HepG2 (cell line): Measurements from ENCODE around the gene TSHZ2. TPM values are rescaled to one million over a fixed set of nuclear protein-coding genes. Genes with fewer than 3 reads are reported as not detected.

ENCODE experiments used
- ATAC-seq: fragments of 200-7000 bp; cut with Tn5 transposase; 3 replicates; pipeline ENCODE4 v1.9.1; 2020; ENCODE audit warnings: mild to moderate bottlenecking, moderate library complexity
- BruUV-seq: library from RNA; stranded (reverse); fragments of 400-500 nt; replicated peaks from 2 replicates; lab custom pipeline; 2021; lab: Mats Ljungman, UMichigan
- CTCF ChIA-PET: fragments of 300-600 bp; formaldehyde crosslinking; extraction: SDS; loops from one replicate; lab custom pipeline; 2021; ENCODE audit warnings: low total read pairs, inconsistent platforms, low intra/inter-chr PET ratio; lab: Yijun Ruan, JAX
- POLR2A ChIA-PET: fragments of 350-600 bp; sonication (Branson Sonifier 250); formaldehyde crosslinking; loops from one replicate; lab custom pipeline; 2020; ENCODE audit warnings: antibody characterized with exemption, inconsistent platforms; lab: Yijun Ruan, JAX
- DNase-seq: peaks from one replicate; pipeline ENCODE4 v3.0.0-alpha.2; 2015; ENCODE audit warnings: low spot score
- FAIRE-seq: peaks from 3 replicates; lab custom pipeline; 2011; peaks lifted over from hg19 to GRCh38; lab: Jason Lieb, UNC
- H2AFZ ChIP-seq: one replicate; pipeline ENCODE4 v1.6.1; 2011; ENCODE audit warnings: low read length, inconsistent platforms
- H3K27ac ChIP-seq: fragments of 300-600 bp; 3 replicates; pipeline ENCODE4 v1.8.0; 2011; ENCODE audit warnings: mixed run types, mild to moderate bottlenecking, mixed read lengths, low read length, inconsistent platforms; ENCODE audit not compliant: insufficient read depth; ENCODE audit errors: extremely low read length
- H3K27me3 ChIP-seq, 2 experiments: fragments of 200-600 bp in 1 of 2; 2 replicates in 1 of 2; 3 replicates in 1 of 2; pipeline versions ENCODE4 v1.6.0 to v1.8.0; 2011; ENCODE audit warnings: low read length in 2 of 2, mild to moderate bottlenecking in 2 of 2, moderate library complexity in 2 of 2, inconsistent platforms in 1 of 2; ENCODE audit not compliant: insufficient read depth in 2 of 2, control insufficient read depth in 1 of 2
- H3K36me3 ChIP-seq, 2 experiments: fragments of 200-600 bp in 1 of 2; replicated peaks in 1 of 2; 2 replicates in 1 of 2; 3 replicates in 1 of 2; pipeline versions ENCODE4 v1.5.1 to v1.8.0; 2011; ENCODE audit warnings: low read length in 2 of 2, inconsistent platforms in 1 of 2; ENCODE audit not compliant: insufficient read depth in 2 of 2, control insufficient read depth in 1 of 2
- H3K4me1 ChIP-seq: 2 replicates; pipeline ENCODE4 v1.5.1; 2012; ENCODE audit warnings: low read length, inconsistent platforms; ENCODE audit not compliant: insufficient read depth
- H3K4me2 ChIP-seq: 2 replicates; pipeline ENCODE4 v1.6.0; 2011; ENCODE audit warnings: low read depth, low read length, inconsistent platforms
- H3K4me3 ChIP-seq, 3 experiments: fragments of 200-600 bp in 1 of 3; sonication (generic), shearing (Covaris generic) in 1 of 3; replicated peaks in 1 of 3; 2 replicates each; pipeline ENCODE4 v1.5.1; 2011 to 2016; ENCODE audit warnings: low read length in 3 of 3, inconsistent platforms in 2 of 3, low read depth in 2 of 3, mild to moderate bottlenecking in 2 of 3, control low read depth in 1 of 3, mixed read lengths in 1 of 3; ENCODE audit not compliant: insufficient read depth in 1 of 3
- H3K79me2 ChIP-seq: one replicate; pipeline ENCODE4 v1.6.1; 2011; ENCODE audit warnings: low read length, inconsistent platforms; ENCODE audit not compliant: insufficient read depth
- H3K9ac ChIP-seq: 2 replicates; pipeline ENCODE4 v1.6.0; 2011; ENCODE audit warnings: mild to moderate bottlenecking, low read depth, low read length, inconsistent platforms; ENCODE audit not compliant: insufficient read depth
- H3K9me3 ChIP-seq: 2 replicates; pipeline ENCODE4 v1.5.1; 2012; ENCODE audit warnings: mild to moderate bottlenecking, low read length
- H4K20me1 ChIP-seq: 2 replicates; pipeline ENCODE4 v1.6.0; 2011; ENCODE audit warnings: inconsistent platforms, mild to moderate bottlenecking, low read length, moderate library complexity; ENCODE audit not compliant: insufficient read depth
- DR1 ChIP-seq: sonication (generic); formaldehyde crosslinking; IDR thresholded peaks from 2 replicates; pipeline ENCODE4 v1.8.0; 2021; ENCODE audit warnings: mild to moderate bottlenecking, missing genetic modification reagents, inconsistent platforms
- HES4 ChIP-seq: sonication (generic); formaldehyde crosslinking; IDR thresholded peaks from 2 replicates; pipeline ENCODE4 v1.9.0; 2021; ENCODE audit warnings: mild to moderate bottlenecking, missing genetic modification reagents, borderline replicate concordance
- POLR2G ChIP-seq: fragments of 200-400 bp; formaldehyde crosslinking; IDR thresholded peaks from 2 replicates; pipeline ENCODE4 v1.6.1; 2018; ENCODE audit warnings: mild to moderate bottlenecking, low read depth, low read length, moderate library complexity
- RCOR2 ChIP-seq: IDR thresholded peaks from 2 replicates; pipeline ENCODE4 v1.6.1; 2016; ENCODE audit warnings: missing biosample characterization, missing genetic modification reagents
- RFX3 ChIP-seq: IDR thresholded peaks from 2 replicates; pipeline ENCODE4 v1.6.1; 2016; ENCODE audit warnings: missing biosample characterization, missing genetic modification reagents
- SMC3 ChIP-seq: IDR thresholded peaks from 2 replicates; pipeline ENCODE4 v1.6.1; 2011; ENCODE audit warnings: low read length, improper control_type of control experiment
- SNAI1 ChIP-seq: sonication (generic); formaldehyde crosslinking; IDR thresholded peaks from 2 replicates; pipeline ENCODE4 v1.5.0; 2020; ENCODE audit warnings: mild to moderate bottlenecking, missing genetic modification reagents, borderline replicate concordance
- TRIM24 ChIP-seq: sonication (generic); formaldehyde crosslinking; IDR thresholded peaks from 2 replicates; pipeline ENCODE4 v1.8.0; 2022; ENCODE audit warnings: mild to moderate bottlenecking, missing genetic modification reagents
- ZNF253 ChIP-seq: sonication (generic); formaldehyde crosslinking; IDR thresholded peaks from 2 replicates; pipeline ENCODE4 v1.8.0; 2022; ENCODE audit warnings: mild to moderate bottlenecking, missing genetic modification reagents, borderline replicate concordance
- WGBS: methylation state at CpG from one replicate; pipeline ENCODE4 v1.1.6; 2017; ENCODE audit warnings: low lambda C conversion rate; 5-methylcytosine and 5-hydroxymethylcytosine counted together
- in situ Hi-C: cut with HindIII; loops from 2 replicates; pipeline ENCODE4 v1.10.0; 2017; ENCODE audit warnings: low pct_unique_long_range_greater_than_20kb; ENCODE audit not compliant: extremely low pct_ligation_motif_present
- intact Hi-C: fragments of 100-400 bp; cut with micrococcal nuclease; formaldehyde crosslinking; loops from one replicate; pipeline ENCODE4 v1.10.0; 2022; ENCODE audit not compliant: unreplicated experiment
- polyA plus RNA-seq, 8 experiments: library from polyadenylated mRNA; depleted of rRNA in 3 of 8; stranded (reverse) in 7 of 8; unstranded in 1 of 8; fragments of >200 nt; fragmentation: Illumina TruSeq in 4 of 8; extraction: Trizol in 4 of 8; gene quantifications; 2 replicates each; pipeline versions ENCODE4 v1.2.1 to v1.2.3, GENCODE V29; 2011 to 2016; ENCODE audit warnings: low read depth in 4 of 8, missing spikeins in 1 of 8, mixed read lengths in 1 of 8; ENCODE audit not compliant: insufficient read depth in 1 of 8
- total RNA-seq, 5 experiments: library from RNA; depleted of rRNA; stranded (reverse); fragments of >200 nt; fragmentation: Illumina TruSeq; extraction: Trizol; gene quantifications; 2 replicates each; pipeline ENCODE4 v1.2.3, GENCODE V29; 2016; ENCODE audit warnings: low read depth in 1 of 5
- TF ChIP-seq, protein P1 (sequence below): sonication (generic); formaldehyde crosslinking; IDR thresholded peaks from 2 replicates; pipeline ENCODE4 v1.4.0; 2020; ENCODE audit warnings: missing genetic modification reagents
- TF ChIP-seq, protein P2 (sequence below): sonication (generic); formaldehyde crosslinking; conservative IDR thresholded peaks from 2 replicates; pipeline ENCODE4 v1.4.0; 2020; ENCODE audit warnings: missing genetic modification reagents
- TF ChIP-seq, protein P3 (sequence below): sonication (generic); formaldehyde crosslinking; IDR thresholded peaks from 2 replicates; pipeline ENCODE4 v1.4.0; 2020; ENCODE audit warnings: missing genetic modification reagents, mild to moderate bottlenecking, borderline replicate concordance
- TF ChIP-seq, protein P4 (sequence below): sonication (generic); formaldehyde crosslinking; IDR thresholded peaks from 2 replicates; pipeline ENCODE4 v1.5.0; 2020; ENCODE audit warnings: mild to moderate bottlenecking, missing genetic modification reagents

TSHZ2 gene
- total and polyA plus RNA-seq, 2 of the 13 experiments (the other 11 are each of a cell fraction or from before 2014, with no cell fraction given) = 0.01 TPM; not detected in 1

DNA sequence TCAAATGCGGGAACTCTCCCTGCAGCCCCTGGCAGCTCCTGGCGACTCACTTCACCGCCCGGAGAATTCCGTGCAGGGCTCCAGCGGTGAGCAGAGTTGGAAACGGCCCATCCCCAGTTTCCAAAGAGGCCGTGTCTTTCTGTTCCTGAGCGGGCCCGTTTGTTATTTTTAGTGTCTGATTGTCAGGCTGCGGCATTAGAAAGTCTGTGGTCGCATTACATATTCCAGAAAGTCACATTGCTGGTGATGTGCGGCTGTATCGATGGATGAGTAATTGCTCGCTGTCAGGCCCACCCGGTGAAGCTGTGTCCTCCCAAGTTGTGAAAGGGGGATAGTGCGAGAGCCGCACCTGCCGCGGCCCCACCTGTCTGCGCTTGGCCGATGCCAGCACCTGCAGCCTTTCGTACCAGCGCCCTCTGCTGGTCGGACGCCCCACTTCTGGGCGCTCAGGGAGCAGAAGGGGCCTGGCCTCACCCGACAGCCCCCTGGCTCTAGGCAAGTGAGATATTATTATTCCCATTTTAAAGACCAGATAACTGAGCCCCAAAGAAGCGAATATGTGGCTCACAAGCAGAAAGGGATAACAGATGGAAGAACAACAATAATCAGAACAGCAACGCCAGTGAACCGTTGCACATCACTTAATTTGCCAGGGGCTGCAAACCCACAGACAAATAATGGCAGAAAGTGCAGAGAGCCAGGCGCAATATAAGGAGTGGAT, 244.9 kb downstream of the TSHZ2 start:
- ChIA-PET CTCF (interaction anchor here (1.0 to 2.2 kb wide), 5 partner anchors 196 to 904 kb away, joined by 3 to 20 read pairs (median 6); no protein-coding TSS in a partner anchor), POLR2A (interaction anchor here (0.9 kb wide), 1 partner anchor 36 kb away, joined by 3 read pairs; no protein-coding TSS in a partner anchor)
- BruUV-seq = no TSS peak
- peak; percentile 100 for ATAC-seq
- 13% methylated on average over 31 of the region's 32 CpGs for WGBS
- H3K4me3 ChIP-seq = no peak overlapping the region
- no peaks in the 10 kb centered on the region for H3K36me3 ChIP-seq
- H3K9ac ChIP-seq = no peak overlapping the region
- no peaks in the 10 kb centered on the region for H4K20me1 ChIP-seq
- H3K27me3 ChIP-seq = peaks cover 0 to 11% of the 10 kb centered on the region in 2 experiments; a peak in 2 of 5 replicates
- intact Hi-C loops (loop anchor here (1.0 to 10.0 kb wide), 6 partner anchors 196 to 975 kb away; no protein-coding TSS in a partner anchor), in situ Hi-C loops (loop anchor here (10.0 to 25.0 kb wide), 2 partner anchors 320 to 902 kb away; no protein-coding TSS in a partner anchor)
- no peaks in the 10 kb centered on the region for H3K79me2 ChIP-seq
- H3K4me1 ChIP-seq = no peaks in the 10 kb centered on the region
- DNase-seq = peak; percentile 50
- no peaks in the 10 kb centered on the region for H3K9me3 ChIP-seq
- no peak overlapping the region for H2AFZ ChIP-seq
- no peak overlapping the region for H3K4me2 ChIP-seq
- no peak overlapping the region for H3K27ac ChIP-seq
- peak; percentile 50 for FAIRE-seq
- TF ChIP-seq, protein P1, sequence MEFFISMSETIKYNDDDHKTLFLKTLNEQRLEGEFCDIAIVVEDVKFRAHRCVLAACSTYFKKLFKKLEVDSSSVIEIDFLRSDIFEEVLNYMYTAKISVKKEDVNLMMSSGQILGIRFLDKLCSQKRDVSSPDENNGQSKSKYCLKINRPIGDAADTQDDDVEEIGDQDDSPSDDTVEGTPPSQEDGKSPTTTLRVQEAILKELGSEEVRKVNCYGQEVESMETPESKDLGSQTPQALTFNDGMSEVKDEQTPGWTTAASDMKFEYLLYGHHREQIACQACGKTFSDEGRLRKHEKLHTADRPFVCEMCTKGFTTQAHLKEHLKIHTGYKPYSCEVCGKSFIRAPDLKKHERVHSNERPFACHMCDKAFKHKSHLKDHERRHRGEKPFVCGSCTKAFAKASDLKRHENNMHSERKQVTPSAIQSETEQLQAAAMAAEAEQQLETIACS (CRISPR knock-in tag) = no peak
- TF ChIP-seq, protein P2, sequence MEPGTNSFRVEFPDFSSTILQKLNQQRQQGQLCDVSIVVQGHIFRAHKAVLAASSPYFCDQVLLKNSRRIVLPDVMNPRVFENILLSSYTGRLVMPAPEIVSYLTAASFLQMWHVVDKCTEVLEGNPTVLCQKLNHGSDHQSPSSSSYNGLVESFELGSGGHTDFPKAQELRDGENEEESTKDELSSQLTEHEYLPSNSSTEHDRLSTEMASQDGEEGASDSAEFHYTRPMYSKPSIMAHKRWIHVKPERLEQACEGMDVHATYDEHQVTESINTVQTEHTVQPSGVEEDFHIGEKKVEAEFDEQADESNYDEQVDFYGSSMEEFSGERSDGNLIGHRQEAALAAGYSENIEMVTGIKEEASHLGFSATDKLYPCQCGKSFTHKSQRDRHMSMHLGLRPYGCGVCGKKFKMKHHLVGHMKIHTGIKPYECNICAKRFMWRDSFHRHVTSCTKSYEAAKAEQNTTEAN = no peak
- TF ChIP-seq TRIM24 (CRISPR knock-in tag) (no peak), ZNF253 (CRISPR knock-in tag) (no peak), SNAI1 (CRISPR knock-in tag) (no peak), POLR2G (no peak), DR1 (CRISPR knock-in tag) (no peak), RCOR2 (no peak), SMC3 (peak; percentile 83), RFX3 (CRISPR knock-in tag) (no peak), HES4 (CRISPR knock-in tag) (0 out of 2 replicates have a peak, but pooled peaks have one; percentile 10)
- TF ChIP-seq, protein P3, sequence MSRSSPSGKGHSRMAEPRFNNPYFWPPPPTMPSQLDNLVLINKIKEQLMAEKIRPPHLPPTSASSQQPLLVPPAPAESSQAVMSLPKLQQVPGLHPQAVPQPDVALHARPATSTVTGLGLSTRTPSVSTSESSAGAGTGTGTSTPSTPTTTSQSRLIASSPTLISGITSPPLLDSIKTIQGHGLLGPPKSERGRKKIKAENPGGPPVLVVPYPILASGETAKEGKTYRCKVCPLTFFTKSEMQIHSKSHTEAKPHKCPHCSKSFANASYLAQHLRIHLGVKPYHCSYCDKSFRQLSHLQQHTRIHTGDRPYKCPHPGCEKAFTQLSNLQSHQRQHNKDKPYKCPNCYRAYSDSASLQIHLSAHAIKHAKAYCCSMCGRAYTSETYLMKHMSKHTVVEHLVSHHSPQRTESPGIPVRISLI = no peak
- TF ChIP-seq, protein P4, sequence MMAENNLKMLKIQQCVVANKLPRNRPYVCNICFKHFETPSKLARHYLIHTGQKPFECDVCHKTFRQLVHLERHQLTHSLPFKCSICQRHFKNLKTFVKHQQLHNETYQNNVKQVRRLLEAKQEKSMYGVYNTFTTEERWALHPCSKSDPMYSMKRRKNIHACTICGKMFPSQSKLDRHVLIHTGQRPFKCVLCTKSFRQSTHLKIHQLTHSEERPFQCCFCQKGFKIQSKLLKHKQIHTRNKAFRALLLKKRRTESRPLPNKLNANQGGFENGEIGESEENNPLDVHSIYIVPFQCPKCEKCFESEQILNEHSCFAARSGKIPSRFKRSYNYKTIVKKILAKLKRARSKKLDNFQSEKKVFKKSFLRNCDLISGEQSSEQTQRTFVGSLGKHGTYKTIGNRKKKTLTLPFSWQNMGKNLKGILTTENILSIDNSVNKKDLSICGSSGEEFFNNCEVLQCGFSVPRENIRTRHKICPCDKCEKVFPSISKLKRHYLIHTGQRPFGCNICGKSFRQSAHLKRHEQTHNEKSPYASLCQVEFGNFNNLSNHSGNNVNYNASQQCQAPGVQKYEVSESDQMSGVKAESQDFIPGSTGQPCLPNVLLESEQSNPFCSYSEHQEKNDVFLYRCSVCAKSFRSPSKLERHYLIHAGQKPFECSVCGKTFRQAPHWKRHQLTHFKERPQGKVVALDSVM (CRISPR knock-in tag) = no peak
